Activated CD8-positive, alpha-beta memory T cell treated with anti-CD3 and anti-CD28 coated beads for 36 hours (primary cell): Measurements from ENCODE around the gene C1QB. TPM values are rescaled to one million over a fixed set of nuclear protein-coding genes. Genes with fewer than 3 reads are reported as not detected.
"Not testable (repeated sequence)": the region's sequence is repeated elsewhere in the genome, so short reads cannot be mapped to it uniquely, and the experiment has no call there.

Experiments used
- CTCF ChIA-PET: fragments of 350-600 bp; sonication (Branson Sonifier 250); formaldehyde crosslinking; loops from one replicate; lab custom pipeline; 2021; ENCODE audit warnings: antibody characterized with exemption; lab: Charles Lee
- POLR2A ChIA-PET: fragments of 350-600 bp; sonication (Branson Sonifier 250); formaldehyde crosslinking; loops from one replicate; lab custom pipeline; 2021; ENCODE audit warnings: antibody characterized with exemption; lab: Charles Lee
- total RNA-seq, 2 experiments: library from RNA; stranded (reverse); gene quantifications; one replicate each; pipeline ENCODE4 v1.2.3, GENCODE V29; 2021

The C1QB gene
- total RNA-seq, 2 experiments from 2014 or later: not detected

DNA sequence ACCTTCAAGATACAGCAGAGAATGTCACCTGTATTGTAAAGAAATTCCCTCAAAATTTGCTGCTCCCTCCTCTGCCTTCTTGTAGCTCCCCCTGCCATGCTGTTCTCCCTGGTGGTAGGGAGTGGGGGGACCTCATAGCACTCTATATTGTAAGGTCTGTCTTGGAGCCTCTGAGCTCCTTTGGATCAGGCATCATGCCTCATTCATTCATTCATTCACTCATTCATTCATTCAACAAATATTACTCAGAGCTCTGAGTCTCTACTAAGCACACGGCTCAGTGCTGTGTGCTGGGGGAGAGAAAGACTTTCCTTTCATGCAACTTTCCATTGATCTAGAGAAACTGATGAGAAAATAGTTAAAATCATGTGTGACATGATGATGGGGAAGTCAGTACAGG lies 30.5 kb downstream of the C1QB start:
- CTCF ChIA-PET: interaction anchor here (0.5 kb wide), 1 partner anchor 98 kb away, joined by 3 read pairs; no protein-coding TSS in a partner anchor
- POLR2A ChIA-PET: no interaction called here

DNA sequence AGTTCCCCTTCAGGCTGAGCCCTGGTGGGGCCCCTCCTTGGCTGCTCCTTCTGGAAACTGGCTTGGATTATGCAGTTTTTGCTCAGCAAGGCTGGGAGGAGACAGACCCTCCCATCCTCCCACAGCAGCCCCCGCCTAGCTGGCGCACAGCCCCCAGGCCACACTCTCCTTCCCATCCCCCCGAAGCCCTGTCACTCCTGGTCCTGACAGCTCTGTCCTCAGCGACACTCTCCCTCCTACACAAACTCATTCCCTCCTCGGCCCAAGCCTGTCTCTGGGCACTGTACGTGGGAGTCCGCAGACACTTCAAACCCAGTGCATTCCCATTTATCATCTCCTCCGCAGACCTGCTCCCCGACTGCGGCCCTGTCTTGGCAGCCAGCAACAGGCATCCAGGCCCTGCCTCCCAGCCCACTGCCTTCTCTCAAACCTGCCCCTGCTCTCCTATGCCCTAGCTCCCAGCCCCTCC lies 32.6 kb downstream of the C1QB start:
- CTCF ChIA-PET: interaction anchor here (0.6 kb wide), 1 partner anchor 1166 kb away, joined by 5 read pairs; no protein-coding TSS in a partner anchor
- POLR2A ChIA-PET: no interaction called here

DNA sequence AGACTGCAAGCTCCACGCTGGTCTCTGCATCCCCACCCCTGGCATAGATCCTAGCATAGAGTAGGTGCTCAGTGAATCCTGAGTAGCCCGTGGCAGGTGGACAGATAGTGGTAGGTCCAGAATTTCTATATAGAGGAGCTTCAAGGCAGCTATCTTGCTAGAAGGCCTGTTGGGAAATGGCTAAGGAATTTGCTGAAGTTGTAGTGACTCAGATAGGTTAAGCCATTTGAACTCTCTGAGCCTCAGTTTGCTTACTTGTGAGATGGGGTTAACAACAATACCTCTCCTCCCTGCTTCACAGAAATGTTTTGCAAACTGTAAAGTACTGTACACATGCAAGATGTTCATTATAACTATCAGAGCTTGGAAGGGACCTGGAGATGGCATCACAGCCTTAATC lies 34.2 kb downstream of the C1QB start:
- ChIA-PET POLR2A (no interaction called here), CTCF (no interaction called here)

DNA sequence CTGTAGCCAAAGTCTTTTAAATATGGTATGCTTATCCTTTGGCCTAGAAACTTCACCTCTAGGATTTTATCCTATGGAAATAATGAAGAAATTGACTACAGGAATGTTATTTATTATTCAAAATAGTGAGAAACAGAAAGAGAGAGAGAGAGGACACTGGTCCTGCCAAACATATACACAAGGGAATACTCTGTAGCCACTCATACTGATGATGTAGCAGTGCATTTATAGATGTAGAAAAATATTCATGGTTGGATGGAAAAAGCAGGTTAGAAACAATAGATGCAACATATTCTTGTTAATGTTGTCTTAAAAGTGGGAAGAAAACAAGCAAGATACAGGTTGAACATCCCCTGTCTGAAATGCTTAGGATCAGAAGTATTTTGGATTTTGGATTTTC lies 35.4 kb downstream of the C1QB start:
- CTCF ChIA-PET: no interaction called here
- POLR2A ChIA-PET: no interaction called here

DNA sequence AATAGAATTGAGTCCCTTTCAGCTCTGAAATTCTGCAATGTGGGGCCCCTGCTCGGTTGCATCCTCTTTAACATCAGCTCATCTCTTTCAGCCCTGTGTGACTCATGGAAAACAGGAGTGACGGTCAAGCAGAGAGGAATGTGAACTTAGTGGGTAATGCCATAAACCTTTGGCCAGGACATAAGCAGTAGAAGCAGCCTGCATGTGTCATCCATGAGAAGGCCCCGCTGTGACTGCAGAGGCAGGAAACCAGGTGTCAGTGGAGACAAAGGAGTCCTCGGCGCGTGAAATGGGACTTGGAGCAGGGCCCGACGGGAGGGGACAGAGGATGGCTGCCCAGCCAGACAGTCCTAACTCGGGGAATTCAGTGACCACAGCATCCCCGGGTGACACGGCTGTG lies 36.5 kb downstream of the C1QB start:
- CTCF ChIA-PET: no interaction called here
- POLR2A ChIA-PET: no interaction called here

DNA sequence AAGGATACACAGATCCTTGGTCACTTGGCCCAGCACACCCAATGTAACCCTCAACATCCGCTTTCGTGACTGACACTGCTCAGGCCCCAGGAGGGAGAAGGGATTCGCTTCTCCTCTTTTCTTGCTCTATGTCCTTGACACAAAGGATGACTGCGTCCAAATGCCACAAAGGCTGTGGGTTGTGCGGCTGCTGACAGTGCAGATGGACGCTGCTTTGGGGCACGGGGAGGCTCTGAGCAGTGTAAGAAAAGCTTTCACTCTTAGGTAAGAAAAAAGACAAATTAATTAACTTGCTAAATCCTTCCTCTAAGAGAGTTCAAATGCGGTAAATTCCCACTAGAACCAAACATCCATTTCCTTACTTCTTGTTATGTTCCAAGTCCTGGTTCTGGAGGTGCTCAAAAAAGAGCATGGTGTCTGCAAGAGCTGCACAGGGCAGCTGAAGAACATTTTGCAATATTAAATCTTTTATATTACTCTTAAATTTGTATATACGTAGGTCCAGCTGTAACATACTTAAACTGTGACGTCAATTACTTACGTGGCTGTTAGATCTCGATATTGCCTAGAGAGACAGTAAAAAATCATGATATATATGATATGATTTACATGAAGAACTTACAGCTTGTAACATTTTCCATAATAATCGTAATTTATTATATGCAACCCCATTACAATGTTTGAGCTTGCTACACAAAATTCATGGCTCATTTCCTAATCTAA lies 38.2 kb downstream of the C1QB start:
- POLR2A ChIA-PET: no interaction called here
- CTCF ChIA-PET: no interaction called here

DNA sequence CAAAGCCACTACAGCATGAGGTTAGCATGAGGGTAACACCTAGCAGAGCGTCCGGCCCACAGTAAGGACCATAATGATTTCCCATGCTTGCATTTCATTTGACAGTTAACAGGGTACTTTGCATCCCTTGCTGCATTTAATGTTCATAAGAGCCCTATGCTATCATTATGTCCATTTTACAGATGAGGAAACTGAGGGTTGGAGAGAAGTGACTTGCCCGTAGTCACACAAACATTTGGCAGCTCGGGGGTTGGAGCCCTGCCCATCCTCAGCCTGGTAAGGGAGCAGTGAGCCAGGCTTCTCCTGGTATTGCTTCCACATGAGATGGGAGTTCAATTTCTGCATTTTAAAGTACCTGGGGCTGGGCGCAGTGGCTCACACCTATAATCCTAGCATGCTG lies 41.1 kb downstream of the C1QB start:
- CTCF ChIA-PET: no interaction called here
- POLR2A ChIA-PET: no interaction called here

DNA sequence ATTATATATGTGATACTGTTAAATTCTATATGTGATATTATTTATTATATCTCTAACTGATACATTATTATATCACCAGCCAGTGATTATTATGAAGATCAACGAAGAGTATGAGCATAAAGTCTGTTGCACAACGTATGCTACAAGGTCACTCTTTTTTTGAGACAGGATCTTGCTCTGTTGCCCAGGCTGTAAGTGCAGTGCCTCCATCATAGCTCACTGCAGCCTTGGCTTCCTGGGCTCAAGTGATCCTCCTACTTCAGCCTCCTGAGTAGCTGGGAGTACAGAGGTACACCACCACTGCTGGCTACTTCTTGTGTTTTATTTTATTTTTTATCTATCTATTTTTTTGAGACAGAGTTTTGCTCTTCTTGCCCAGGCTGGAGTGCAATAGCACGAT lies 43.6 kb downstream of the C1QB start:
- CTCF ChIA-PET: no interaction called here
- POLR2A ChIA-PET: no interaction called here

DNA sequence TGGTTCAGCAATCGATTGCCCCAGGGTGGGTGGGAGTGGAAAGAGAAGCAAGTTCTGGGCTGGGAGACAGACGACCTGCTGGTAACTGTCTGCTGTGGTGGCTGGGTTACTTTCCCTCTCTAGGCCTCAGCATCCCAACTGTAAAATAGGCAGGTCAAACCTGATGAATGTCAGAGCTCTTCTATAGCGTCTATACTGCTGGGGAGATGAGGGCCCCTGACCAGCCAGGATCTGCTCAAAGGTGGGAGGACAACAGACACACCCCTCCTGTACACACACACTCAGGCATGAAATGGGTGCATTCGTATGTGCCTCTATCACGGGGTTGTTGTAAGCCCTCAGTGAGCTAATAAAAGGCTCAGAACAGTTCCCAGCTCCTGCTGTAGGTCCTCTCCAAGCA lies 44.9 kb downstream of the C1QB start:
- CTCF ChIA-PET: no interaction called here
- POLR2A ChIA-PET: no interaction called here

DNA sequence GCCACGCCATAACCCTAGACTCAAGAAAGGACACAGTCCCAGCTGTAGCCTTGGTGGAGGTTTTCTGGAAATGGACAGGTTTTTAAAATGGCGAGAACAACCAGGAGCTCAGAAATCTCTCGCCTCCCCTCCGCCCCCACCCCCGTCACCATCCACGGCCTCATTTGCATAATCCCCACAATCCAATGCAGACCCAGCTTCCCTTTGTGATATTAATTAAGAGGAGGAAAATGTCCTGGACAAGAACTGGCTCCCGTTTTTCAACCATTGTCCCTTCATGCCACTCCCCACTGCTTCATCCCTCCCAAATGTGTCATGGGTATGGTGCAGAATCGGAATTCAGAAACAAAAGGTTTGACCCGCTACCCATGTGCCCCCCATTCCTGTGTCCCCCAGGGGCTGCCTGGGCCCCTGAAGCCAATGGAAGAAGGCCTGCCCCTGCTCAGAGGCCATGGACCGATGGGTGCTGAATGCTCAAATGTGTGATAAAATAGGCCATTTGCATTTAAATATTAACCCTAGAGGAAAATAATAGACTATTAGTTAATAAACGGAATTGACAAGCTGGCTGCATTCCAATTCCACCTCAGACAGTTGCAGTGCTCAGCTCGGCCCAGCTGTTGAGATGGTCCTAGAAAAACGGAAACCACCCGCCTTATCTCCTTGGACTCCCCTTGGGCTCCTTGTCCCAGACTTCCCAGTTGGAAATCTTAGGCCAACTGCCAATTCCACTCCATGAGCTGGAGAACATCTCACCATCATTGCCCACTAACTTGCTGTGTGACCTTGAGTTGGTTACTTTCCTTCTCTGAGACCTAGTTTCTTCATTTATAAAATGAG lies 46.9 kb downstream of the C1QB start:
- CTCF ChIA-PET: no interaction called here
- POLR2A ChIA-PET: interaction anchor here (0.6 kb wide), 1 partner anchor 342 kb away, joined by 3 read pairs; no protein-coding TSS in a partner anchor

DNA sequence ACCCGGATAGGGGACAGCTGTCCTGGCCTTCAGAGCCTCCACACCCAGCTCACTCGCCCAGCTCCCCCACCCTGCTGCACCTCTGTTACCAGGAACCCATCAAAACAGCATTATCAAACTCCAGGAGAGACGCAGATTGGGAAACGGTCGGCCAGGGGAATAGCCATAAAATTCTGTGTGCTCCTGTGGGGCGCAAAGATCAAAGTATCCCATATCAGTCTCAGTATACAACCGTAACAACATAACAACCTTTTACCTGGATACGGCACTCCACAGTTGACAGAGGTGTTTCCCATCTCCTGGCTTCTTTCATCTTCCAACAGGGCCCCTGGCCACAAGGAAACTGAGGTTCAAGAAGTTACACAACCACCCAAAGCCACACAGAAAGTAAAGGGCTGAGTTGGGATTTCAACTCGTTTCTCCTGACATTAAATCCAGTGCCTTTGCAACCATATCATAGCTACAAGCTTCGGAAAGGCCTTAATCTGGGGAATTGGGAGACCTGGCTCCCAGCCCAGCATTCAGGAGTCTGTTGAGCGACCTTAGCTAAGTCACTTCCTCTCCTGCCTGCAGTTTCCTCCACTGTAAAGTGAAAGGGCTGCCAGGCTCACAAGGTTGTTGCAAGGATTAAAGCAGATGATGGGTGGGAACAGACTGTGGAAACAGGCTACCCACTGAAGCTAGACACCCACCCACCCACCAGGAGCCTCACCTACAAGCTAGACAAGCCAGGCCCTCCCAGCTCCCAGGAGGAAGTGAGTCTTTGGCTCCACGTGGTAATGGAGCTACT lies 49.5 kb downstream of the C1QB start:
- ChIA-PET POLR2A (no interaction called here), CTCF (interaction anchor here (1.0 to 2.7 kb wide), 3 partner anchors 16 to 261 kb away, joined by 4 to 9 read pairs (median 7); no protein-coding TSS in a partner anchor)

DNA sequence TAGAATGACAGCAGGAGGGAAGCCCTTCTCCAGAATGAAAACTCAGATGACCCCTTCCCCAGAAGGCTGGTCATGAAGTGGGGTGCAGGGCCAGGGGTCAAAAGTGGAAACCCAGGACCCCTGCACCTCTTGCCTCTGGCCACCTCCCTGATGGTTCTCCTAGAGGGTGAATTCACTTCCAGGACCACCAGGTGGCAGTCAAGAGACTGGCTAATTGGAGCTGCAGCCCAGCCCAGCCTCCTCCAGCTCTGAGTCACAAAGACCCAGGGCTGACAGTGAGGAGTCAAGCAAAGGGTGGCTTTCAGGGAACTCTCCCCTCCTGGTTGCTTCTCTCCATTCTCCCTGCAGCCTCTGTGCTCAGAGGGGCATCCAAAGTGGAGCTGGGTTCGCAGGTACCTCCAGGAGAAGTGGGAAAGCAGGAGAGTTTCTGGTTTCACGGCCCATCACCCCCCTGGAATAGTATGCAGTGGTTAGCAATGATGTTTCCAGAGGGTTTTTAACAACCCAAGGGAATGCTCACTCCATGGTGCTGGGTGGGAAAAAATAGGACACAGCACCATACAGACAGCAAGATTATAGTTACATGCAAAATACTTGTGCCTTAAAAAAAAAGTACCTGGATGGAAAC lies 51.5 kb downstream of the C1QB start:
- POLR2A ChIA-PET: no interaction called here
- CTCF ChIA-PET: interaction anchor here (0.6 to 2.7 kb wide), 11 partner anchors 10 to 259 kb away, joined by 3 to 9 read pairs (median 6); no protein-coding TSS in a partner anchor

DNA sequence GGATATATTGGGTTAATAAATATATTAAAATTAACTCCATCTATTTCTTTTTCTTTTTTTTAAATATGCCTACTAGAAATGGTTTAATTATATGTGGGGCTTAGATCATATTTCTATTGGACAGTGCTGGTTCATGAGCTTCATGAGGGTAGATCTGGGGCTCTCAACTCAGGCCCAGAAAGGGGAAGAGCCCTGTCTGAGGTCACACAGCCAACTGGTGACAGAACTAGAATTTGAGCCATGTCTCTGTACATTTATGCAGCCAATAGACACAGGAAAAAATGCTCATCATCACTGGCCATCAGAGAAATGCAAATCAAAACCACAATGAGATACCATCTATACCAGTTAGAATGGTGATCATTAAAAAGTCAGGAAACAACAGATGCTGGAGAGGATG lies 52.5 kb downstream of the C1QB start:
- POLR2A ChIA-PET: no interaction called here
- CTCF ChIA-PET: interaction anchor here (1.2 to 2.7 kb wide), 3 partner anchors 13 to 225 kb away, joined by 3 to 9 read pairs (median 6); no protein-coding TSS in a partner anchor

DNA sequence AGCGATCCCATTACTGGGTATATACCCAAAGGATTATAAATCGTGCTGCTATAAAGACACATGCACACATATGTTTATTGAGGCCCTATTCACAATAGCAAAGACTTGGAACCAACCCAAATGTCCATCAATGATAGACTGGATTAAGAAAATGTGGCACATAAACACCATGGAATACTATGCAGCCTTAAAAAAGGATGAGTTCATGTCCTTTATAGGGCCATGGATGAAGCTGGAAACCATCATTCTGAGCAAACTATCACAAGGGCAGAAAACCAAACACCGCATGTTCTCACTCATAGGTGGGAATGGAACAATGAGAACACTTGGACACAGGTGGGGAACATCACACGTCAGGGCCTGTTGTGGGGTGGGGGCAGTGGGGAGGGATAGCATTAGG lies 53.1 kb downstream of the C1QB start:
- CTCF ChIA-PET: interaction anchor here (1.7 kb wide), 1 partner anchor 224 kb away, joined by 6 read pairs; no protein-coding TSS in a partner anchor
- POLR2A ChIA-PET: not testable (repeated sequence)

DNA sequence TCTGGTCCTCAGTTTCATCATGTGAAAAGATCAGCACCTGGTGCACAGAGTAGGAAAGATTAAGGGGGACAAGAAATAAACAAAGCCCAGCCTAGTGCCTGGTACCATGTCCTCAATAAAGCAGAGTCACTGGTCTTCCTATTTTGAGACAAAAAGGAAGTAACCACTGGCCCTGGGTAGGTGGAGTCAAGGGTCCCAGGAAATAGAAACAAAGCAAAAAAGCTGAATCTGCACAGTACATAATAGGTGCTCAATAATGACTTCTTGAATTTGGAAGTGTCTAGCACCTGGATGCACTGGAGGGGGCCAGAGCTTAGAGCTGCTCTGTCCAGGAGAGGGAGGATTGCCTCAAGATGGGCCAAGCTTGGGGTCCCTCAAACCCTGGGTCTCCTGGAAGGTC lies 55.7 kb downstream of the C1QB start:
- POLR2A ChIA-PET: no interaction called here
- CTCF ChIA-PET: no interaction called here

DNA sequence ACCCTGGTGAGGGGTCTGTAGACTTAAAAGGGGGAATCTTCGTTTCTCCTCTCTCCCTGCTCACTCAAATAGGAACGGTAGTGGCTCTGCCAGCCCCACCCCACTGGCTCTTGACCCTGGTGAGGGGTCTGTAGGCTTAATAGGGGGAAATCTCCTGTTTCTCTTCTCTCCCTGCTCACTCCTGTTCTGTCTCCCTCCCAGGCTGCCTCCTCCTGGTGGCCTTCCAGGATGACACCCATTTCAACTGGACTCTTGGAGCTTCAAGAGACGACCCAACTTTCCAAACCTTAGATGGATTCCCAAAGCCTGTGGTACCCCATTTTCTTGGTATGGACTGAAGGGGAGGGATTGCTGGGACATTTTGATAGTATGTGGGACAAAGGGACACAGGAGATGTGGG lies 56.2 kb downstream of the C1QB start:
- POLR2A ChIA-PET: no interaction called here
- CTCF ChIA-PET: no interaction called here

DNA sequence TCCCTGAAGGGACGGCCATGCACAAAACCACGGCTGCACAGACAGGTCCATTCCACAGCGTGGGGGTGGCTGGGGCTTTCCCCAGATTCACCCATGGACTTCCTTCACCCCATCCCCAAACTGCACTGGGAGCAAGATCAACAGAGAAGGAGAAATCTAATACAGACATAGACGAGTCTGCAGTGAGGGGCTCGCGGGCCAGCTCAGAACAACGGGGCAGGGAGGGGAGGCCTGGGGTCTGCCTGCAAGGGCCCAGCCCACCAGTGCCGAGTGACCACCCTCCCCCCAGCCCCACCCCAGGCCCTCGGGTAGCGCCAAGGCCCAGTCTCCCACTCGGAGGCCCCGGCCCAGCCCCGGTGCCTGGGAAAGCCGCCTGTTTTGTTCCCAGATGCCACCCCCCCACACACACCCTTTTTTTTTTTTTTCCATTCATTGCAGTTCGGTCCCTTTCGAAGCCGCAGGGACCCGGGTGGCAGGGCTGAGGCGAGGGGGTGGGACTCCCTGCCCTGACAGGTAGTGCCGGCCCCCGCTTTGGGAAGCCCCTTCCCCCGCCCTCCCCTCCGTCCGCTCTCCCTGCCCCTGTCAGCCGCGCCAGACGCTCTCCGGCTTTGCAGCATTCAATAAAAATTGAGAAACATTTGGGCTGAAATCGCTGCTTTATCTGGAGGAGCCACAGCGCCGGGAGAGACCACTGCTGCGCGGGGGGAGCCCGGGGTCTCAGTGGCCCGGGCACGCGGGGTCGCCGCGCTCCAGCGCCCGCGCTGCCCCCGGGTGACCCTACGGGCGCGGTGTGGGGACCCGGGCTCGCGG lies 57.1 kb downstream of the C1QB start:
- POLR2A ChIA-PET: no interaction called here
- CTCF ChIA-PET: no interaction called here

DNA sequence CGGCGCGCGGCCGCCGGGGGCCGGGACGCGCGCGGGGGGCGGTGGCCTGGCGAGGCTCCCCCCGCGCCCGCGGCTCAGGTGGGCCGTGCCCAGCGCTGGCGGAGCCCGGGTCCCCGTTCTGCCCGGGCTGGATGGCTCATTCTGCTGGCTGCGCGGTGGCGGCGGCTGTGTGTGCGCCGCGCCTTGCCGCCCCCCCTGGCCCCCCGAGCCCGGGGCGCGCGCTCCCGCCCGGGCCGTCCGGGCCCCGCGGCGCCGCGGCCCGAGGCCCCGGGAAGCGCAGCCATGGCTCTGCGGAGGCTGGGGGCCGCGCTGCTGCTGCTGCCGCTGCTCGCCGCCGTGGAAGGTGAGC lies 57.6 kb downstream of the C1QB start, which contains the start of gene EPHB2:
Gene EPHB2 (plus strand): TSS at position 139 of the 349 bp plus-strand sequence. CDS start 144 bp downstream, at position 283.
- ChIA-PET CTCF (no interaction called here), POLR2A (no interaction called here)
